Right cardiac atrium (tissue), 5 donors: ENCODE results near the gene APPL2. TPM values are rescaled to one million over a fixed set of nuclear protein-coding genes. Genes with fewer than 3 reads are reported as not detected.

Source experiments
- polyA plus RNA-seq: library from polyadenylated mRNA; stranded (reverse); fragments of 200-250 nt; gene quantifications from one replicate; pipeline ENCODE4 v1.2.3, GENCODE V29; 2013
- total RNA-seq, 4 donors: library from RNA; stranded (reverse); fragmentation: NEBNext Ultra II Directional; extraction: Animal tissue kit (Norgen Biotek cat#: 25700); gene quantifications; one replicate each; pipeline ENCODE4 v1.2.1, GENCODE V29; 2021
- donor health status: healthy with polysubstance abuse.
- donor health status: DM: no; HTN: yes; CAD: no.
- donor health status: DM: no; HTN: no; CAD: no.
- donor health status: DM: no; HTN: yes; CAD: no; lungs with severe emphysema.
- donor health status: DM: yes; HTN: yes; CAD: no.

Gene APPL2
- total and polyA plus RNA-seq, 5 donors: 13.4 to 27.9 (median 20.7) TPM

Other genes starting within 250 kb of the APPL2 start
- 10 to 100 TPM in 1 of 4 donors, 1 to 10 TPM in 3; 6.9 to 11.2 (median 8.9) TPM for gene NOPCHAP1, start 249.9 kb downstream of the APPL2 start, total RNA-seq
- gene NOPCHAP1, start 249.9 kb downstream of the APPL2 start, polyA plus RNA-seq: 5.0 TPM
- 1 to 10 TPM; 2.0 to 5.8 (median 5.2) TPM for gene ALDH1L2, start 151.7 kb downstream of the APPL2 start, total RNA-seq
- 1.2 TPM for gene ALDH1L2, start 151.7 kb downstream of the APPL2 start, polyA plus RNA-seq
- 10 to 100 TPM; 22.8 to 29.9 (median 27.2) TPM for gene WASHC4, start 128.4 kb downstream of the APPL2 start, total RNA-seq
- gene WASHC4, start 128.4 kb downstream of the APPL2 start, polyA plus RNA-seq: 9.5 TPM
- 1 to 10 TPM; 1.5 to 1.8 (median 1.6) TPM for gene C12orf75, start 94.5 kb upstream of the APPL2 start, total RNA-seq
- gene C12orf75, start 94.5 kb upstream of the APPL2 start, polyA plus RNA-seq: 2.1 TPM